GM18858 (cell line): ENCODE data around the gene CCR6.
A peak's percentile ranks its signal among the peaks of the same experiment; 100 is the strongest.
"Not testable (repeated sequence)": the region's sequence is repeated elsewhere in the genome, so short reads cannot be mapped to it uniquely, and the experiment has no call there.

Source experiments
- ATAC-seq: cut with Tn5 transposase; IDR thresholded peaks from one replicate; pipeline ENCODE4 v1.9.1; 2021; ENCODE audit not compliant: unreplicated experiment

The CCR6 gene

DNA sequence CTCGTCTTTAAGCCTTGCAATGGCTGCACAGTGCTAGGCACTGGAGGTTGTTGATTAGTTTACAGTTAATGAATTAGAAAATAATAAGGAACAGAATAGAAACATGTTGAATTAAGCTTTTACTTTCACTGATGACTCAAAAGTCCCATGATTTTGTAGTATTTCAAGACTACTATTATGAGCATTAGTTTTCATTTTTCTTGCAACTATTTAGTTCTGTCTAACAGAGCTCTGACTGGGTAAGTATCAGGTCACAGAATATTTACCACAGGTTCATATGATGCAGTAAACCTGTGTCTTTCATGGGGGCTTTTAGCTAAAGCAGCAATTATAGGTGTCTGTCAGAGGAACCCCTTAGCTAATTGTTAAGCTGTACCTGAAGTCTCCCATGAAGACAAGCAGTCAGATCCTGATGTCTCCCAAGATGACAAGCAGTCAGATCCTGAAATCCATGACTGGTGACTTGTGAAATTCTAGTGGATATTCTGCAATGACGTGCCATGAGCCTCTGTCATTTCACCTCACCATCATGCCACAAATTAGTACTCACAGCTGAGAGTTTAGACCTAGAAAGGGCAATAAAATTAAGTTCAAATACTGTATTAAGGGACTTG, 43.1 kb downstream of the CCR6 start:
- no peak for ATAC-seq

DNA sequence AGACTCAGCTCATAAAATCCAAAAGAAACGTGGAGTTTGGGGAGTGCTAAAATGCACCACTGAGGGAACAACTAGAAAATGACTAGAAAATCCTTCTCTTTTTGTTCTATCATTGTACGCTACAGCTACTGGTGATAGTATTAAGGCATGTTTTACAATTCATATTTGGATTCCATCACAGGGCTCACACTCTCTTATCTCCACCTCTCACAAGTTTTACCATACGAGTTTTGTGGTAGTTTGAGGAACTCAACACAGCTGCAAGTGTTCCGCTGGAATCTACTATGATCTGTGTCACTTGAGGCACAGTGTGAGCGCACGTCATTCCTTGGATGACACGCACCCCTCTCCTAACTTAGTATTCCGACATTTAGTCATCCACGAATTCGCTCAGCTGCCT, 44.8 kb downstream of the CCR6 start:
- ATAC-seq, result not testable (repeated sequence)

DNA sequence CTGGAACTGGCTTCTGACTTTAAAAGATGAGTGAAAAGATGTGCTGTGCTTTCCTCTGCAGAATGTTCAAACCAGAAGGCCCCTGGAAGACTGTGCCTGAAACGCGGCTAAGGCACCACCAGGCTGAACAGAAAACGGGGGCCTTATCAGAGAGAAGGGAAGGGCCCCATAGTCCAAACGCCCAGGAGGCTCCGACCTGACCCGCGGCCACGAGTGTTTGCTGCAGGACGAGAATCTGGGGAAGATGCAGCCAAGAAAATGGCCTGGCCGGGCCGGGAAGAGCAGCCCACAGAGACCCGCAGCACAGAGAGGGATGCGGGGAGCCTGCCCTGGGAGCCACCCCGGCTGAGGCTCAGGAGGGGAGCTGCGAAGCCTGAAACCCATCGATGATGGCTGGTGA, 45.4 kb downstream of the CCR6 start:
- not testable (repeated sequence) for ATAC-seq

DNA sequence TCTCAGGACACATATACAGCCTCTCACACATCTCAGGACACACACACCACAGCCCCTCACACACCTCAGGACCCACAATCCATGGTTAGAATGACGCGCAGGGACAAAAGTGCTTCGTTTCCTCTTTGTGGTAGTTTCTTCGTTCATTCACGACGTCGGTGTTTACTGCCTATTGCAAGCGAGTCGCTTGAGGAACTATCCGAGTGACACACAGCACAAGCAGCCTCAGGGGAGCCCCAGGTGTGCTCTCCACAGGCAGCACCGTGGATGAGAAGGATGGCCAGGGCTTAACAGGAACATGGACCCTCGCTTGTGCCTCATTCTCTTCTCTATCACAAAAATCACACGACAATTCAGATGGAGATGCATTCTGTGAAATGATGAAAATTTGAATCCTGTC, 47.0 kb downstream of the CCR6 start:
- ATAC-seq, result not testable (repeated sequence)

GRCh38 chr6:167171300-167171699, 48.4 kb downstream of the CCR6 start:
- ATAC-seq, result not testable (repeated sequence)

GRCh38 chr6:167172011-167172410, 49.1 kb downstream of the CCR6 start:
- ATAC-seq, result not testable (repeated sequence)

DNA sequence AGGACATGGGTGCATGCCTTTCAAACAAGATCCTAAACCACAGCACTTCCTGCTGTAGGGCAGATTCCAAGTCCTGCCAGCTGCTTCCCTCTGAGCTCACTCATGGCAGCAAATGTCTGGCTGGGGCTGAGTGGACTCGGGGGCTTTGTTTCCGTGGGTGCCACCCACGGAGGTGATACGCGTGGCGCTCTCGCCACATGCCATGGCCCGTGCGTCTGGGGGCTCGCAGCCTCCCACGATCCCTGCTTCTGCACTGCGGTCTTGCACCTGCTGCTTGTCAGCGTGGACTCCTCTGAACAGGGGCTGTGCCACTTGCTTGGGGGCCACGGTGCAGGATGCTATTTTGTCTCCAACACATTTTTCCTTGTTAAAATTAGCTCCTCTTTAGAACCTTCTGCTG, 54.4 kb downstream of the CCR6 start:
- ATAC-seq, result not testable (repeated sequence)

DNA sequence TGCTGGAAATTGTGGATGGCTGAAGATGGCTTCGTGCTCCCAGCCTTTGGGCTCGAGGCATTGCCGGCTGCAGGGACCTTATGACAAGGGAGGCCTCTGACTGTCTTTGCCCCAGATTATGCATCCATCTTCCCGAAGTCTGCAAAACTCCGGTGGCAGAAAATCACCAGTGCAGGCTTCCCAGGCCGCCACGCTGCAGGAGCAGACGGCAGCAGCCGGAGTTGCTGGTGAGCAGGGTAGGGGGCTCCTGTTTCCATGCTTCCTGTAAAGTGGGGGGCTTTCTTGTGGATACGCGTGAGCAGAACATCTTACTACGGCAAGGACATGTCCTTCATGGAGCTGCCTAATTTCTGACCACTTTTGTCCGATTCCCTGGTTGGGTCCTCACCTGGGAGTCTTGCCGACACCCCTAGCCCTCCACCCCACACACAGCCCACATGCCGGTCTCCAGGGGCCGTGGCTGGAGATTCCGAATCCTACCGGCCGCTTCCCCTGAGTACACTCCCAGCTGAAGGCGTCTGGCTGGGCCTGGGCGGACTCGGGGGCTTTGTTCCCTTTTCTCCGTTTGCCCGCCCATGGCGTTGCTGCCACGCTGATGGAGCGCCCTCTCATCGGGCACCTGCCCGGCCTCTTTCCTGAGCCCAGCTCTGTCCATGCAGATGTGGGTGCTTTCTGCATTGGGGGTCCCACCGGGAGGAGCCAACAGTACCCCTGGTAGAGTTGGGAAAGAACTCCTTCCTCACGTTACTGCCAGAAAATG, 56.2 kb downstream of the CCR6 start:
- ATAC-seq, result not testable (repeated sequence)

- ATAC-seq, result not testable (repeated sequence)
Measured at GRCh38 chr6:167180086-167180485, 57.2 kb downstream of the CCR6 start.

DNA sequence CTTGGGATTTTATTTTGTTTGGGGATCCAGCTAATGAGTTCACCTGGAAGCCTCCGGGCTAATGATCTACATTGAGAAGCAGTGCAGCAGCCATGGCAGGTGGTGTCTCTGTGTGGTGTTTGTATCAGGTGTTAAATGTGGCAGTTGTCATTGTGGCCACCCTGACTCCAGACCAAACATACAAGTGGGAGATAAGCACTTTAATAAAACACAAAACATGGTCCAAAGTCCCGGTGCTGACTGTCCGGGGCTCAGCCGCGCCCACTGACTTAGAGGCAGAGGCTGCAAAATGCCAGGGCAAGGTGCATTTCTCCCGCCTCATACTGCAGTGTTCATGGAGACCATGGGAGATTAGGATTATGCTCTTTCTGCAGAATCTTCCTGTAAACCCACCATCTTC, 58.5 kb downstream of the CCR6 start:
- not testable (repeated sequence) for ATAC-seq

DNA sequence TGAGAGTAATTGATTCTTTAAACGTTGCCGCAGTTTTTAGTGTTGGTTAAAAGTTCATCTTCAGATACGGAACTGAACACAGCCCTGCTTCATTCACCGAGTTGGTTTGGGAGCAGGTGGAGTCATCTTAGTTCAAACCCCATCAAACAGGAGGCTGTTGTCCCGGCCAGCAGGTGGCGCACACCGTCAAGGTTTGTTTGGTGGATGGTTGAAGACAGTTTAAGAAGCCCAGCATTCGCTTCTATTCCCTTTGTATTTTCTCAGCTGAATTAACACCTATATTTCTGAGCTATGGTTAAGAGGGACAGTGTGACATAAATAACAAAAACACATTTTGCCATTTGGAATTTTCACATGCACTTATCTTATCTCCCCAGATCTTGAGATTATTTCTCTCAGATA, 60.0 kb downstream of the CCR6 start:
- peak; percentile 78 for ATAC-seq

GRCh38 chr6:167185101-167185500, 62.2 kb downstream of the CCR6 start:
- ATAC-seq, result not testable (repeated sequence)

DNA sequence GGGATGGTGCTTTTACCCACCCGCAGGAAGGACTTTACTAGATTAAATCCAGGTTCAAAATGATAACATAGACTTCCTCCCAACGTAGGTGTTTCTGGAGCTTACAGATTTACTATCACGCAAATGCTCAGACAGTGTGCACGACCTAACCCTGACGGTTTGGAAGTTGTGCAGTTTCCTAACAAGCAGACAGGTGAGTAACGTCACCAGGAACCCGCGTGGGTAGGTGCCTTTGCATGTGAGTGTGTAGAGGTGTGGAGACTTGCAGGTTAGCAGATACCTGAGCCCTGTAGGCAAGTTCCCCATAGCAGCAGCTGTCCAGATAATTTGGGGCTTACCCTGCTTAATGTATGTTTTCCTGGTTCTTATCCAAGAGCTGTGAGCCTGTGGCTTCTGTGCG, 64.4 kb downstream of the CCR6 start:
- not testable (repeated sequence) for ATAC-seq
